Keratinocyte (primary cell): ENCODE results near the gene BAIAP3.

ENCODE experiments used
- EZH2 ChIP-seq: IDR thresholded peaks from one replicate; pipeline ENCODE4 v1.6.1; 2012; ENCODE audit warnings: inconsistent platforms, mild to moderate bottlenecking, low read length, moderate library complexity
- TF ChIP-seq, protein P1 (sequence below), 3 experiments: IDR thresholded peaks in 1 of 3; conservative IDR thresholded peaks in 1 of 3; optimal IDR thresholded peaks in 1 of 3; 2 replicates in 2 of 3; 3 replicates in 1 of 3; pipeline versions ENCODE3 to v1.5.1; 2011; ENCODE audit warnings: low read length in 3 of 3, mild to moderate bottlenecking in 3 of 3, moderate library complexity in 2 of 3, control low read depth in 1 of 3, inconsistent platforms in 1 of 3; ENCODE audit not compliant: insufficient read depth in 2 of 3; ENCODE audit errors: extremely low read depth in 1 of 3

DNA sequence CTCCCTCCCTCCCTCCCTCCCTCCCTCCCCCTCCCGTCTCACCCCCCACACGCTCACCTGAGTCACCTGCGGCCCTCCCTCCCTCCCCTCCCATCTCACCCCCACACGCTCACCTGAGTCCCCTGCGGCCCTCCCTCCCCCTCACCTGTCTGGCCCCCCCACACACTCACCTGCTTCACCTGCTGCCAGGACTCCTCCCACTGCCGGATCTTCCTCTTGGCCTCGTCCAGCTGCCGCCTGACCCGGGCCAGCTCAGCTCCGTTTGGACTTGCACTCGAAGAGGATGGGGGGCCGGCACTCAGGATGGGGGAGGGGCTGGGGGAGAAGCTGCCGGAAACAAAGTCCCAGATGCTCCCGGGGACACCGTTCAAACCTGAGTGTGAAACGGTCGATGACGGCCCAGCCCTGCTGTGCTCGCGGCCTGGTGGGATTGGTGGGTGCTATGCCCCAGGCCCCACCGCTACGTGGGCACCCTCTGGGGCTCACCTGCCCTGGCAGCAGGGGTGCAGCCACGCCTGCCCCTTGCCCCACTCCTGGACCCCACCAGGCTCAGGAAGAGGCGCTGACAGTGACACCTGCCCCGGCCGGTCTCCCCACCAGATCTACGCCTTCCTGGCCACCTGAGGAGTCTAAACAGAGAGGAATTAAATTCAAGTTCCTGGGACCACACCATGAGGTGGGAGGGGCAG is 34.2 kb downstream of the BAIAP3 start:
- TF ChIP-seq, protein P1, sequence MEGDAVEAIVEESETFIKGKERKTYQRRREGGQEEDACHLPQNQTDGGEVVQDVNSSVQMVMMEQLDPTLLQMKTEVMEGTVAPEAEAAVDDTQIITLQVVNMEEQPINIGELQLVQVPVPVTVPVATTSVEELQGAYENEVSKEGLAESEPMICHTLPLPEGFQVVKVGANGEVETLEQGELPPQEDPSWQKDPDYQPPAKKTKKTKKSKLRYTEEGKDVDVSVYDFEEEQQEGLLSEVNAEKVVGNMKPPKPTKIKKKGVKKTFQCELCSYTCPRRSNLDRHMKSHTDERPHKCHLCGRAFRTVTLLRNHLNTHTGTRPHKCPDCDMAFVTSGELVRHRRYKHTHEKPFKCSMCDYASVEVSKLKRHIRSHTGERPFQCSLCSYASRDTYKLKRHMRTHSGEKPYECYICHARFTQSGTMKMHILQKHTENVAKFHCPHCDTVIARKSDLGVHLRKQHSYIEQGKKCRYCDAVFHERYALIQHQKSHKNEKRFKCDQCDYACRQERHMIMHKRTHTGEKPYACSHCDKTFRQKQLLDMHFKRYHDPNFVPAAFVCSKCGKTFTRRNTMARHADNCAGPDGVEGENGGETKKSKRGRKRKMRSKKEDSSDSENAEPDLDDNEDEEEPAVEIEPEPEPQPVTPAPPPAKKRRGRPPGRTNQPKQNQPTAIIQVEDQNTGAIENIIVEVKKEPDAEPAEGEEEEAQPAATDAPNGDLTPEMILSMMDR (optimal IDR thresholded peaks at IDR 0.05 in 1 of 3, IDR thresholded peaks at IDR 0.05 in 1 of 3, conservative IDR thresholded peaks at IDR 0.05 in 1 of 3; ENCODE audit: extremely low read depth in 1 of 3, insufficient read depth in 2 of 3, low read length in 3 of 3): no peak
- no peak for TF ChIP-seq EZH2
